ENCODE results near the gene HSPA4.
A peak's percentile ranks its signal among the peaks of the same experiment; 100 is the strongest.
"Not testable (repeated sequence)": the region's sequence is repeated elsewhere in the genome, so short reads cannot be mapped to it uniquely, and the experiment has no call there.

Gene HSPA4

GRCh38 chr5:133051542-133052316, at the start of gene HSPA4:
TSS of gene HSPA4 (plus strand) at chr5:133052013. CDS start at chr5:133052251, 238 bp downstream.
- peak within 1 kb of the TSS; percentile 98 for H3K4me3 ChIP-seq (ENCODE audit: control insufficient read depth, low read depth, low read length)
- no peak for TF ChIP-seq CTCF (IDR thresholded peaks at IDR 0.05; ENCODE audit: control insufficient read depth, insufficient read depth, low read depth, low read length, missing control alignments)
- peak; percentile 94 for DNase-seq (ENCODE audit: low read depth)

DNA sequence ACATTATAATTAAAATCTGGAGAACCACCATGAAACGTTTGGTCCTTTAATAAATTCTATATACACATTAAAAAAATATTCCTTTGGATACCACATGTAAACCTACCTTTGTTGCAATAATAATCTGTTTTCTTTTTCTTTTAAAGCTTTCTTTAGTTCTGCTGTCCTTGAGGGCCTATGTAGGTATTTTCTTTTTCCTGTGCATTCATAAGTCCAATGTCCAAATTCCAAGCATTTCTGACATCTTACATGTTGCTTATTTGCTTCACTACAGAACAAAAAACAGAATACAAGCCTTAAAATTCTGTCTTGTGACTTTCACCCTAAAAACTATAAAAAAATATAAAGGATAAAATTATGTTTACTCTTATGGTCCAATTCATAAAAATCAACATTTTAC, 45.2 kb upstream of the HSPA4 start:
- TF ChIP-seq CTCF (IDR thresholded peaks at IDR 0.05; ENCODE audit: control insufficient read depth, insufficient read depth, low read depth, low read length, missing control alignments): no peak
- DNase-seq (ENCODE audit: low read depth): no peak
- H3K4me3 ChIP-seq (ENCODE audit: control insufficient read depth, low read depth, low read length): no peak overlapping the region

DNA sequence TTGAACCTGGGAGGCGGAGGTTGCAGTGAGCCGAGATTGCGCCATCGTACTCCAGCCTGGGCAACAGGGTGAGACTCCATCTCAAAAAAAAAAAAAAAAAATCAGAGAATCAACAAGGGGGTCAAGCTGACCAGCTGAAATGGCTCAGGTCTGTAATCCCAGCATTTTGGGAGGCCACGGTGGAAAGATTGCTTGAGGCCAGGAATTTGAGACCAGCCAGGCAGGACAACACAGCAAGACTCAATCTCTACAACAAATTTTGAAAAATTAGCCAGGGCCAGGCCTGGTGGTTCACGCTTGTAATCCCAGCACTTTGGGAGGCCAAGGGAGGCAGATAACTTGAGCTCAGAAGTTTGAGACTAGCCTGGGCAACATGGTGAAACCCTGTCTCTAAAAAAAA, 43.4 kb upstream of the HSPA4 start:
- not testable (repeated sequence) for H3K4me3 ChIP-seq (ENCODE audit: control insufficient read depth, low read depth, low read length); DNase-seq (ENCODE audit: low read depth)

- no peak for DNase-seq (ENCODE audit: low read depth)
- no peak for TF ChIP-seq CTCF (IDR thresholded peaks at IDR 0.05; ENCODE audit: control insufficient read depth, insufficient read depth, low read depth, low read length, missing control alignments)
- no peak overlapping the region for H3K4me3 ChIP-seq (ENCODE audit: control insufficient read depth, low read depth, low read length)
Observed at GRCh38 chr5:133015466-133015865, 36.3 kb upstream of the HSPA4 start.

DNA sequence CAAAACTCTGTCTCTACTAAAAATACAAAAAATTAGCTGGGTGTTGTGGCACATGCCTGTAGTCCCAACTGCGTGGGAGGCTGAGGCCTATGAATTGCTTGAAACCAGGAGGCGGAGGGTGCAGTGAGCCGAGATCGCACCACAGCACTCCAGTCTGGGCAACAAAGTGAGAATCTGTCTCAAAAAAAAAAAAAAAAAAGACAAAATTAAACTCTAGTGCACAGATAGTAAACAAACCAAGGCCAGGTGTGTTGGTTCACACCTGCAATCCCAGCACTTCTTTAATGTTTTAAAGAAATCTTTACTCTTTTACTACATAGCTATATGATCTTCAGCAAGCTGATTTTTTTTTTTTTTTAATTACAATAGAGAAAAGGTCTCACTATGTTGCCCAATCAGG, 33.8 kb upstream of the HSPA4 start:
- no peak for DNase-seq (ENCODE audit: low read depth)
- no peak for TF ChIP-seq CTCF (IDR thresholded peaks at IDR 0.05; ENCODE audit: control insufficient read depth, insufficient read depth, low read depth, low read length, missing control alignments)
- no peak overlapping the region for H3K4me3 ChIP-seq (ENCODE audit: control insufficient read depth, low read depth, low read length)

- not testable (repeated sequence) for H3K4me3 ChIP-seq (ENCODE audit: control insufficient read depth, low read depth, low read length); DNase-seq (ENCODE audit: low read depth)
Observed at GRCh38 chr5:133019471-133019870, 32.3 kb upstream of the HSPA4 start.

- TF ChIP-seq CTCF (IDR thresholded peaks at IDR 0.05; ENCODE audit: control insufficient read depth, insufficient read depth, low read depth, low read length, missing control alignments): no peak
- H3K4me3 ChIP-seq (ENCODE audit: control insufficient read depth, low read depth, low read length): peak within 1 kb of the TSS; percentile 92
- peak; percentile 48 for DNase-seq (ENCODE audit: low read depth)
Observed at GRCh38 chr5:133025804-133026663, 25.8 kb upstream of the HSPA4 start, which contains the start of gene ZCCHC10. TSS of gene ZCCHC10 (minus strand) at chr5:133026549. CDS start at chr5:133026537, 12 bp downstream.
